ENCODE results near the gene BCAS1. TPM values are rescaled to one million over a fixed set of nuclear protein-coding genes. Genes with fewer than 3 reads are reported as not detected.

Gene BCAS1
- total and polyA plus RNA-seq, 7 experiments from 2014 or later = 0.05 to 0.16 (median 0.10) TPM; not detected in 4

DNA sequence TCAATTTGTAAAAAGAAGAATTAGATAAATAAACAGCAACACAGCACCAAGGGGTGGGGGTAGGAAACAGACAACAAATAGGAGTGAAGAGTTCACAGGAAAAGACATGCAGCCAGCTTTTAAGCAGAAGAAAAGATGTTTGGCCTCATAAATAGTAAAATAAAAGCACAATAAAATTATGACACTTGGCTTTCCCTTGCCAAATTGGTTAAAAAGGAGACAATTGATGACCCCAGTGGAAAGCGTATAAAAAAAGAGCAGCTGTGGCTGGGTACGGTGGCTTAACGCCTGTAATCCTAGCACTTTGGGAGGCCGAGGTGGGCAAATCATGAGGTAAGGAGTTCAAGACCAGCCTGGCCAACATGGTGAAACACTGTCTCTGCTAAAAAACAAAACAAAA lies 29.1 kb downstream of the BCAS1 start:
- H3K27me3 ChIP-seq (ENCODE audit: control insufficient read depth in 2 of 2, insufficient read depth in 2 of 2, low read length in 2 of 2) = no peaks in the 10 kb centered on the region
- Mint-ChIP-seq H3K27ac (no peak overlapping the region), H3K9me3 (peaks cover 0 to 5% (median 0%) of the 10 kb centered on the region in 11 donors), H3K4me3 (no peak overlapping the region), H3K27me3 (peaks cover 5 to 16% (median 10%) of the 10 kb centered on the region in 5 donors), H3K4me1 (peaks cover 0 to 14% (median 0%) of the 10 kb centered on the region in 7 donors), H3K36me3 (peaks cover 0 to 2% (median 0%) of the 10 kb centered on the region in 5 donors)
- H3K4me3 ChIP-seq (ENCODE audit: low read length) = no peak overlapping the region
- DNase-seq (no peak), ATAC-seq (no peak)
- H3K4me1 ChIP-seq (ENCODE audit: control insufficient read depth in 2 of 2, insufficient read depth in 2 of 2, low read length in 2 of 2) = no peaks in the 10 kb centered on the region
- no peak overlapping the region for H3K27ac ChIP-seq (ENCODE audit: low read depth, low read length)
- no peaks in the 10 kb centered on the region for H3K9me3 ChIP-seq (ENCODE audit: control insufficient read depth in 2 of 3, low read length in 3 of 3)
- POLR2A ChIA-PET = no interaction called here
- CTCF ChIA-PET = no interaction called here
- H3K36me3 ChIP-seq (ENCODE audit: control insufficient read depth in 2 of 3, insufficient read depth in 3 of 3, low read length in 3 of 3) = no peaks in the 10 kb centered on the region
- intact Hi-C loops (cut with micrococcal nuclease) = no loop called here

DNA sequence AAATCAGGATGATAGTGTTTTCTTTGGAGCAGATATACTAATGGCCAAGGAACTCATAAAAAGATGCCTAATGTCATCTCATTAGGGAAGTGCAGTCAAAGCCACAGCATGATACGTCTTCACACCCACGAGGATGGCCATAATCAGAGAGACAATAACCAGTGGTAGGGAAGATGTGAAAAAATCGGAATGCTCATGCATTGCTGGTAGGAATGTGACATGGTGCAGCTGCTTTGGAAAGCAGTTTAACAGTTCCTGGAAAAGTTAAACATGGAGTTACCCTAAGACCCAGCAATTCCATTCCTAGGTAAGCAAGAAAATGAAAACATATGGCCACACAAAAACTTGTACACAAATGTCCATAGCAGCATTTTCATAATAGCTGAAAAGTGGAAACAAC lies 29.9 kb downstream of the BCAS1 start:
- no peak overlapping the region for H3K27ac ChIP-seq (ENCODE audit: low read depth, low read length)
- H3K4me3 ChIP-seq (ENCODE audit: low read length) = no peak overlapping the region
- H3K36me3 ChIP-seq (ENCODE audit: control insufficient read depth in 2 of 3, insufficient read depth in 3 of 3, low read length in 3 of 3) = no peaks in the 10 kb centered on the region
- Mint-ChIP-seq H3K4me1 (peaks cover 0 to 14% (median 0%) of the 10 kb centered on the region in 7 donors), H3K27me3 (peaks cover 5 to 16% (median 10%) of the 10 kb centered on the region in 5 donors), H3K9me3 (peaks cover 0 to 3% (median 0%) of the 10 kb centered on the region in 11 donors), H3K36me3 (no peaks in the 10 kb centered on the region), H3K4me3 (no peak overlapping the region), H3K27ac (no peak overlapping the region)
- no peaks in the 10 kb centered on the region for H3K4me1 ChIP-seq (ENCODE audit: control insufficient read depth in 2 of 2, insufficient read depth in 2 of 2, low read length in 2 of 2)
- ATAC-seq = no peak
- no peak for DNase-seq
- CTCF ChIA-PET = no interaction called here
- H3K9me3 ChIP-seq (ENCODE audit: control insufficient read depth in 2 of 3, low read length in 3 of 3) = no peaks in the 10 kb centered on the region
- no peaks in the 10 kb centered on the region for H3K27me3 ChIP-seq (ENCODE audit: control insufficient read depth in 2 of 2, insufficient read depth in 2 of 2, low read length in 2 of 2)
- POLR2A ChIA-PET = no interaction called here
- intact Hi-C loops (cut with micrococcal nuclease) = no loop called here

DNA sequence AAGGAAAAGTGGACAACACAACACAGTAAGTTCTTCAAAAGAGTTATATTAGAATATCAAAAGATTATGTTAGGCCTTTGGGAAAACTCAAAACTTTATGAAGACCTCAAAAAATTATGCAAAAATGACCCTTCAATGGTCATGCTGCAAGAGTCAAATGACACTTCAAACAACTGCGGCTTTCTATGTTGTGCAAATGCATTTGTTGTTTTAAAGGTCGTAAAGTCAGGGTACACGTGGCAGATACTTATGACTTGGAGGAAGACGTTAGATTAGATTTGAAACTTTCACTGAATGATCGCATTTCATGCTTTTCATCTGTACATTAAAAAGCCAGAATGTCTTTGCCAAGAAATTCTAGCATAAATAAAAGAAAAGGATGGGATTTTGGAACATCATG lies 31.4 kb downstream of the BCAS1 start:
- Mint-ChIP-seq H3K27ac (no peak overlapping the region), H3K4me1 (peaks cover 0 to 5% (median 0%) of the 10 kb centered on the region in 7 donors), H3K4me3 (no peak overlapping the region), H3K27me3 (peaks cover 5 to 18% (median 13%) of the 10 kb centered on the region in 5 donors), H3K36me3 (no peaks in the 10 kb centered on the region), H3K9me3 (peaks cover 0 to 6% (median 0%) of the 10 kb centered on the region in 11 donors)
- no peak for DNase-seq
- H3K27ac ChIP-seq (ENCODE audit: low read depth, low read length) = no peak overlapping the region
- no peaks in the 10 kb centered on the region for H3K9me3 ChIP-seq (ENCODE audit: control insufficient read depth in 2 of 3, low read length in 3 of 3)
- intact Hi-C loops (cut with micrococcal nuclease) = no loop called here
- no peaks in the 10 kb centered on the region for H3K4me1 ChIP-seq (ENCODE audit: control insufficient read depth in 2 of 2, insufficient read depth in 2 of 2, low read length in 2 of 2)
- ATAC-seq = no peak
- no peaks in the 10 kb centered on the region for H3K27me3 ChIP-seq (ENCODE audit: control insufficient read depth in 2 of 2, insufficient read depth in 2 of 2, low read length in 2 of 2)
- ChIA-PET POLR2A (no interaction called here), CTCF (no interaction called here)
- no peak overlapping the region for H3K4me3 ChIP-seq (ENCODE audit: low read length)
- no peaks in the 10 kb centered on the region for H3K36me3 ChIP-seq (ENCODE audit: control insufficient read depth in 2 of 3, insufficient read depth in 3 of 3, low read length in 3 of 3)

DNA sequence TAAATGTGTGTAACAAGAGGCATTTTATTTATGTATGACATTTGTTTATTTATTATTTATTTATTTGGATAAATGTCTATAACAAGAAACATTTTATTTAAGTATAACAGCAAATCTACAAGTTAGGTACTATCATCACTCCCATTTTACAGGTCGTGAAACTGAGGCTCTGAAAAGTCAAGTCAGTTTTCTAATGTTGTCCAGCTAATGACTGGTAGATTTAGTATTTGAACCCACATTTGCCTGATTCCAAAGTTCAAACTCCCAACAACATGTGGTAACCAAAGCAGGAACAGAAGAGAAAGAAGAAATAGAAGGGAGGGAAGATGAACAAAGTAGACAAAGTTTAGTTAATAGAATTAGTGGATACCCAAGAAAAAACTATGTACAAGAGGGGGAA lies 32.9 kb downstream of the BCAS1 start:
- Mint-ChIP-seq H3K27me3 (peaks cover 5 to 26% (median 16%) of the 10 kb centered on the region in 5 donors), H3K4me1 (no peaks in the 10 kb centered on the region), H3K9me3 (peaks cover 0 to 7% (median 6%) of the 10 kb centered on the region in 11 donors), H3K27ac (no peak overlapping the region), H3K4me3 (no peak overlapping the region), H3K36me3 (peaks cover 0 to 4% (median 0%) of the 10 kb centered on the region in 5 donors)
- intact Hi-C loops (cut with micrococcal nuclease) = no loop called here
- CTCF ChIA-PET = no interaction called here
- POLR2A ChIA-PET = no interaction called here
- no peak for DNase-seq
- no peaks in the 10 kb centered on the region for H3K9me3 ChIP-seq (ENCODE audit: control insufficient read depth in 2 of 3, low read length in 3 of 3)
- no peak overlapping the region for H3K27ac ChIP-seq (ENCODE audit: low read depth, low read length)
- H3K36me3 ChIP-seq (ENCODE audit: control insufficient read depth in 2 of 3, insufficient read depth in 3 of 3, low read length in 3 of 3) = no peaks in the 10 kb centered on the region
- H3K4me3 ChIP-seq (ENCODE audit: low read length) = no peak overlapping the region
- H3K27me3 ChIP-seq (ENCODE audit: control insufficient read depth in 2 of 2, insufficient read depth in 2 of 2, low read length in 2 of 2) = no peaks in the 10 kb centered on the region
- no peak for ATAC-seq
- H3K4me1 ChIP-seq (ENCODE audit: control insufficient read depth in 2 of 2, insufficient read depth in 2 of 2, low read length in 2 of 2) = no peaks in the 10 kb centered on the region

DNA sequence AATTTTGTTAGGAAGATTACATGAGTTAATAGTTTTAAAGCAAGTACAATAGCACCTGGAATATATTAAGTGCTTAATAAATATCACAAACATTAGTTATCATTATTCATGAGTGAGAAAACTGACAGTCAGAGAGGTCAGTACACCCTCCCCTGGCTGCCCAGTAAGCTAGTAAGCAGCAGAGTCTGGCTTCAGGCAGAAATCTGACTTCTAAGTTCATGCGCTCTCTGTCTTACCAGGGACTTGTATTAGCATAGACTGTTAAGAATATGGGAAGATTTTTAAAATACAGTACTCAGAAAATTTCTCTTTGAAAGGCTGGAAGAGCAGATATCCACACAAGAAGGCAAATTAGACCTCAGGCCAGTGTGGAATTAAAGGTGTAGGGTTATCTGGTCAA lies 40.8 kb downstream of the BCAS1 start:
- H3K4me1 Mint-ChIP-seq = peaks cover 0 to 1% (median 0%) of the 10 kb centered on the region in 7 donors
- H3K27me3 Mint-ChIP-seq = peaks cover 0 to 41% (median 22%) of the 10 kb centered on the region in 5 donors
- H3K36me3 Mint-ChIP-seq = peaks cover 0 to 10% (median 2%) of the 10 kb centered on the region in 5 donors
- H3K9me3 Mint-ChIP-seq = peaks cover 0 to 22% (median 10%) of the 10 kb centered on the region in 11 donors
- Histone ChIP-seq H3K36me3 (ENCODE audit: control insufficient read depth in 2 of 3, insufficient read depth in 3 of 3, low read length in 3 of 3) (no peaks in the 10 kb centered on the region), H3K4me1 (ENCODE audit: control insufficient read depth in 2 of 2, insufficient read depth in 2 of 2, low read length in 2 of 2) (no peaks in the 10 kb centered on the region), H3K4me3 (ENCODE audit: low read length) (no peak overlapping the region), H3K9me3 (ENCODE audit: control insufficient read depth in 2 of 3, low read length in 3 of 3) (no peaks in the 10 kb centered on the region), H3K27ac (ENCODE audit: low read depth, low read length) (no peak overlapping the region), H3K27me3 (ENCODE audit: control insufficient read depth in 2 of 2, insufficient read depth in 2 of 2, low read length in 2 of 2) (no peaks in the 10 kb centered on the region)
- CTCF ChIA-PET = no interaction called here
- no peak overlapping the region for H3K27ac Mint-ChIP-seq
- intact Hi-C loops (cut with micrococcal nuclease) = no loop called here
- no peak overlapping the region for H3K4me3 Mint-ChIP-seq
- no peak for ATAC-seq
- no peak for DNase-seq
- POLR2A ChIA-PET = no interaction called here

DNA sequence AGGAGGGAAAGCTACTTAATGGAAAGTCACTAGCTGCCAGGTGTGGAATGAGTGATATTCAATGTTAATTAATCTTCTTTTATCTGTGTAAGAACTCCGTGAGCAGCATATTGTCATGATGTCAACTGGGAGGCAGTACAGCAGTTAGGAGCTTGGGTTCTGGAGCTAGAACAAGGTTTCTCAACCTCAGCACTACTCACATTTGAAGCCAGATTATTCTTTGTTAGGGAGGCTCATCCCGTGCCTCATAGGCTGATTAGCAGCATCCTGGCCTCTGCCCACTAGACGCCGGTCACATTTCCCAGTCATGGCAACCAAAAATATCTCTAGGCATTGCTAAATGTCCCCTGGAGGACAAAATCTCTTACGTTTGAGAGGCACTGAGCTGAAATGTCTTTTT lies 41.2 kb downstream of the BCAS1 start:
- H3K9me3 ChIP-seq (ENCODE audit: control insufficient read depth in 2 of 3, low read length in 3 of 3) = no peaks in the 10 kb centered on the region
- no peak overlapping the region for H3K4me3 ChIP-seq (ENCODE audit: low read length)
- no peak overlapping the region for H3K27ac Mint-ChIP-seq
- no peaks in the 10 kb centered on the region for H3K4me1 ChIP-seq (ENCODE audit: control insufficient read depth in 2 of 2, insufficient read depth in 2 of 2, low read length in 2 of 2)
- H3K4me3 Mint-ChIP-seq = no peak overlapping the region
- peaks cover 0 to 1% (median 0%) of the 10 kb centered on the region in 7 donors for H3K4me1 Mint-ChIP-seq
- ChIA-PET POLR2A (no interaction called here), CTCF (interaction anchor here (0.5 kb wide), 1 partner anchor 348 kb away, joined by 3 read pairs; no protein-coding TSS in a partner anchor)
- H3K9me3 Mint-ChIP-seq = peaks cover 0 to 22% (median 10%) of the 10 kb centered on the region in 11 donors
- intact Hi-C loops (cut with micrococcal nuclease) = no loop called here
- H3K27ac ChIP-seq (ENCODE audit: low read depth, low read length) = no peak overlapping the region
- H3K36me3 ChIP-seq (ENCODE audit: control insufficient read depth in 2 of 3, insufficient read depth in 3 of 3, low read length in 3 of 3) = no peaks in the 10 kb centered on the region
- H3K27me3 Mint-ChIP-seq = peaks cover 0 to 42% (median 27%) of the 10 kb centered on the region in 5 donors
- H3K27me3 ChIP-seq (ENCODE audit: control insufficient read depth in 2 of 2, insufficient read depth in 2 of 2, low read length in 2 of 2) = no peaks in the 10 kb centered on the region
- no peak for DNase-seq
- peaks cover 0 to 10% (median 2%) of the 10 kb centered on the region in 5 donors for H3K36me3 Mint-ChIP-seq
- ATAC-seq = no peak

DNA sequence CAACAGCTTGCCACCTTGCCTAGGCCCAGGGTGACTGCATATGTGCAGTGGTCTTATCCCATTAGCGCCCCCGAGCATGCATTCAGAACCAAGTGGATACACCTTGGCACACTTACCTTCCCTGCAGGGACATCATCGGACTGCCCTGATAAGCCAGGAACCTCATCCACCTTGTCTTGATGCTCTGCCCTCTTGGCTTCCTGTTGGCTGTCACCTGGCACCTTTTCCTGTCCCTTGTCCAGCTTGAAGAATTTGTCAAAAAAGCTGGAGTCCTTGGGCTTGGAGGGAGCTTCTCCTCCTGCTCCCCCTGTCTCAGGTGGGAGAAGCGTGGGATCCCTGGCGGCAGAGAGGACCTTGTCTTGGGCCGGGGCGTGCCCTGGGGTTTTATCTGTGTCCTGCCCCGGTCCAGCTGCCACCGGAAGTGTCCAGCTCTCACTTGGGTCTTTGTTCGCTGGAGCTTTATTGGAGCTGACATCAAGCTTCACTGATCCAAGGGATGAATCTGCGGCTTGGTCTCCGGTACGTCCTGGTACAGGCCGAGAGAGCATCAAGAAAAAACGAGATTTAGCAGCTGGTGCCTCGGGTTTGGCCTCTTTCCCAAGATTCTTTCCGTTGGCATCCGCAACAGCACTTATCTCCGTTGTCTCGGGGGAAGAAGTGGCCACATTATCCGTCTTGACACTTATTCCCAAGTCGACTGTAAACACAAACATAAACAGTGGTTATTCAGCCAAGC lies 42.0 kb downstream of the BCAS1 start:
- intact Hi-C loops (cut with micrococcal nuclease) = no loop called here
- Histone ChIP-seq H3K27ac (ENCODE audit: low read depth, low read length) (no peak overlapping the region), H3K4me1 (ENCODE audit: control insufficient read depth in 2 of 2, insufficient read depth in 2 of 2, low read length in 2 of 2) (no peaks in the 10 kb centered on the region), H3K36me3 (ENCODE audit: control insufficient read depth in 2 of 3, insufficient read depth in 3 of 3, low read length in 3 of 3) (no peaks in the 10 kb centered on the region), H3K9me3 (ENCODE audit: control insufficient read depth in 2 of 3, low read length in 3 of 3) (no peaks in the 10 kb centered on the region), H3K4me3 (ENCODE audit: low read length) (no peak overlapping the region), H3K27me3 (ENCODE audit: control insufficient read depth in 2 of 2, insufficient read depth in 2 of 2, low read length in 2 of 2) (no peaks in the 10 kb centered on the region)
- CTCF ChIA-PET = interaction anchor here (0.5 kb wide), 1 partner anchor 347 kb away, joined by 3 read pairs; no protein-coding TSS in a partner anchor
- H3K27ac Mint-ChIP-seq = no peak overlapping the region
- ATAC-seq = no peak
- no peak for DNase-seq
- H3K9me3 Mint-ChIP-seq = peaks cover 0 to 22% (median 10%) of the 10 kb centered on the region in 11 donors
- peaks cover 0 to 1% (median 0%) of the 10 kb centered on the region in 7 donors for H3K4me1 Mint-ChIP-seq
- POLR2A ChIA-PET = interaction anchor here (0.7 kb wide), 1 partner anchor 14 kb away, joined by 4 read pairs; no protein-coding TSS in a partner anchor
- H3K4me3 Mint-ChIP-seq = no peak overlapping the region
- H3K27me3 Mint-ChIP-seq = peaks cover 0 to 45% (median 26%) of the 10 kb centered on the region in 5 donors
- H3K36me3 Mint-ChIP-seq = peaks cover 0 to 10% (median 2%) of the 10 kb centered on the region in 5 donors

Measured in naive thymus-derived CD4-positive, alpha-beta T cell (primary cell).